Measurements from ENCODE around the gene KRTAP10-12. TPM values are rescaled to one million over a fixed set of nuclear protein-coding genes. Genes with fewer than 3 reads are reported as not detected.

Gene KRTAP10-12
- total RNA-seq, 1 donor from 2014 or later: not detected

DNA sequence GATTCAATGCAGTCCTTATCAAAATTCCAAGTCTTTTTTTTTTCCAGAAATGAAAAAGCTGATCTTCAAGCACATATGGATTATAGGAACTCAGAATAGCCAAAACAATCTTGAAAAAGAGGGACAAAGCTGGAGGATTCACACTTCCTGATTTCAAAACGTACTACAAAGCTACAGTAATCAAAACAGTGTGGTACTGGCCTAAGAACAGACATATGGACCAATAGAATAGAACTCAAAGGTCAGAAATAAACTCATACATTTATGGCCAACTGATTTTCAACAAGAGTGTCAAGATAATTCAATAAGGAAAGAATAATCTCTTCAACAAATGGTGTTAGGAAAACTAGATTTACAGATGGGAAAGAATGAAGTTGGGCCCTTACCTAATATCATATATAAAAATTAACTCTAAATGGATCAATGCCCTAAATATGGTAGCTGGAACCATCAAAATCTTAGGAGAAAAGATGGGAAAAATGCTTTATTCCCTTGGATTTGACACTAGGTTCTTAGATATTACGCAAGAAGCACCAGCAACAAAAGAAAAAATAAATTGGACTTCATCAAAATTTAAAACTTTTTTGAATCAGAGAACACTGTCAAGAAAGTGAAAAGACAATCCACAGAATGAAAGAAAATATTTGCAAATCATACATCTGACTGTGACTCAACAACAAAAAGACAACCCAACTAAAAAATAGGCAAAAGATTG, 4.0 kb upstream of the KRTAP10-12 start:
- no peak for DNase-seq (ENCODE audit: low spot score in 2 of 2, unreplicated experiment in 2 of 2)
- Mint-ChIP-seq H3K27me3 (ENCODE audit: low read depth) (peaks cover 50% of the 10 kb centered on the region), H3K4me1 (peaks cover 8% of the 10 kb centered on the region), H3K4me3 (no peak overlapping the region), H3K36me3 (peaks cover 2% of the 10 kb centered on the region), H3K9me3 (peaks cover 21% of the 10 kb centered on the region), H3K27ac (no peak overlapping the region)
- no peak for TF ChIP-seq CTCF (IDR thresholded peaks at IDR 0.05; ENCODE audit: unreplicated experiment)

GRCh38 chr21:44694776-44695175, 2.2 kb upstream of the KRTAP10-12 start:
- H3K36me3 Mint-ChIP-seq: peaks cover 2% of the 10 kb centered on the region
- no peak overlapping the region for H3K4me3 Mint-ChIP-seq
- H3K27me3 Mint-ChIP-seq (ENCODE audit: low read depth): peaks cover 60% of the 10 kb centered on the region
- no peak overlapping the region for H3K27ac Mint-ChIP-seq
- H3K4me1 Mint-ChIP-seq: peaks cover 11% of the 10 kb centered on the region
- H3K9me3 Mint-ChIP-seq: peaks cover 21% of the 10 kb centered on the region
- no peak for TF ChIP-seq CTCF (IDR thresholded peaks at IDR 0.05; ENCODE audit: unreplicated experiment)
- DNase-seq (ENCODE audit: low spot score in 2 of 2, unreplicated experiment in 2 of 2): peak in 1 of 2 experiments; percentile 19

- peaks cover 21% of the 10 kb centered on the region for H3K9me3 Mint-ChIP-seq
- DNase-seq (ENCODE audit: low spot score in 2 of 2, unreplicated experiment in 2 of 2): peak in 1 of 2 experiments; percentile 25
- no peak overlapping the region for H3K4me3 Mint-ChIP-seq
- H3K27me3 Mint-ChIP-seq (ENCODE audit: low read depth): peaks cover 60% of the 10 kb centered on the region
- H3K27ac Mint-ChIP-seq: no peak overlapping the region
- TF ChIP-seq CTCF (IDR thresholded peaks at IDR 0.05; ENCODE audit: unreplicated experiment): no peak
- H3K4me1 Mint-ChIP-seq: peaks cover 11% of the 10 kb centered on the region
- peaks cover 2% of the 10 kb centered on the region for H3K36me3 Mint-ChIP-seq
Observed at GRCh38 chr21:44695184-44695583, 1.8 kb upstream of the KRTAP10-12 start.

DNA sequence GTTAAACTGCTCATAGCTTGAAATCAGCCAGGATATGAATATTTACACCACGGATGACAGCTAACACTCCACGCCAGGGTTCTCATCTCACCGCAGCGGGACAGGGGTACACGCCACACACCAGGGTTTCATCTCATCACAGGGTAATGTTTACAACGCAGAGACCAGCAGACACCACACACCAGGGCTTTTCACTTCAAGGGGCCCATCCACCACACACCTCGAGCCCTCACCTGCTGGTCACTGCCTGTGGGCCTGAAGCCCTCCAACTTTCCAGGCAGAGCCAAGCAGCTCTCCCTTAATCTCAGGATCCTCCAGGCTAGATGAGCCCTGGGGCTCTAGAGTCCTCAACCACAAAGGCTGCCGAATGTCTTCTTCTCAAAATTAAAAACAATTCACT, 1.3 kb upstream of the KRTAP10-12 start:
- Mint-ChIP-seq H3K27me3 (ENCODE audit: low read depth) (peaks cover 59% of the 10 kb centered on the region), H3K4me3 (no peak overlapping the region), H3K4me1 (peaks cover 11% of the 10 kb centered on the region), H3K27ac (no peak overlapping the region), H3K36me3 (peaks cover 2% of the 10 kb centered on the region), H3K9me3 (peaks cover 21% of the 10 kb centered on the region)
- no peak for TF ChIP-seq CTCF (IDR thresholded peaks at IDR 0.05; ENCODE audit: unreplicated experiment)
- peak in 1 of 2 experiments; percentile 16 for DNase-seq (ENCODE audit: low spot score in 2 of 2, unreplicated experiment in 2 of 2)

DNA sequence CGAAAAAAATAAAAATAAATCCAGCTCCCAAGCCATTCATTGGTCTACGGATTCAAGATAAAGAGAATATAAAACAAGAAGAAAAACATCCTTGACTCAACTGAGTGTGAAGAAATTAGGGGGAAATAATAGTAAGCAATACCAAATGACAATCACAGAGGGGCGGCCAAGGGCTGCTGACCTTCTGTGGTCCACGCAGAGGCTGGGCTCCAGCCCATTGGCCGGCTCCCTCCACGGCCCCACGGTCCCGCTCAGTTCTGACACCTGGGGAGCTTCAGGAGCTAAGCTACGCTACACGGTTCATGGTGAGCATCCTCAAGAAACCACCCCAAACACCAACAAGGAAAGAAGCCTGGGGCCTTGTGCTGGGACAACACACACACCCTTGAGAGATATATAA, 400 bp upstream of the KRTAP10-12 start:
- peaks cover 21% of the 10 kb centered on the region for H3K9me3 Mint-ChIP-seq
- H3K4me3 Mint-ChIP-seq: no peak overlapping the region
- peaks cover 62% of the 10 kb centered on the region for H3K27me3 Mint-ChIP-seq (ENCODE audit: low read depth)
- TF ChIP-seq CTCF (IDR thresholded peaks at IDR 0.05; ENCODE audit: unreplicated experiment): no peak
- H3K36me3 Mint-ChIP-seq: peaks cover 2% of the 10 kb centered on the region
- no peak overlapping the region for H3K27ac Mint-ChIP-seq
- peak in 1 of 2 experiments; percentile 10 for DNase-seq (ENCODE audit: low spot score in 2 of 2, unreplicated experiment in 2 of 2)
- H3K4me1 Mint-ChIP-seq: peaks cover 11% of the 10 kb centered on the region

Data from mesothelial cell of epicardium (in vitro differentiated cells).